ENCODE results near the gene PACSIN2.

GRCh38 chr22:42877158-42877557 lies 137.8 kb downstream of the PACSIN2 start:
- TF ChIP-seq POLR2A (IDR thresholded peaks at IDR 0.05), result no peak
- TF ChIP-seq CTCF (IDR thresholded peaks at IDR 0.05), result no peak
- no peak for TF ChIP-seq POLR2AphosphoS5 (IDR thresholded peaks at IDR 0.05)
- no peak for TF ChIP-seq EP300 (IDR thresholded peaks at IDR 0.05)
